ENCODE measurements around the gene MSI2.

MSI2 gene

DNA sequence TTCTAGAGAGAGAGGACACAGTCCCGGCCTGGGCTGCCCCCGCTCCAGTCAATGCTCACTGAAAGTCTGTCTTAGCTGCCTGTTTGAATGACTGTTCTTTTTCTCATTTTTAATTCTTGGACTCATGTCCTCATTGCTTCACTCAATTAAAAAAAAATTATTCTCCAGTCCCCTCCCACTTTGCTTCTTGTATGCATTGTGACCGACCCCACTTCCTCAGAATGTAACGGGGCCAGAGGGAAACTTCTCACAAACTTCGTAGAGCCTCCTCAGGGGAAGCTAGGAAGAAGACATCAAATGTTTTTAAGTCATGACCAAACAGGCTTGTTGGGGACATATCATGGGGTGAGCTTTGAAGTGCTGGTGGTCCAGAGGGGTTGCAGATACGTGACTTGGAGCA is 375.5 kb downstream of the MSI2 start:
- no peak for TF ChIP-seq EGR1 (IDR thresholded peaks at IDR 0.05)
- no peak for TF ChIP-seq CREB1 (IDR thresholded peaks at IDR 0.05; ENCODE audit: low read depth)
- TF ChIP-seq TCF12 (IDR thresholded peaks at IDR 0.05; ENCODE audit: low read depth): no peak
- no peak for TF ChIP-seq YY1 (IDR thresholded peaks at IDR 0.05; ENCODE audit: low read depth)
- no peak for TF ChIP-seq NFIC (IDR thresholded peaks at IDR 0.05)
- no peak for TF ChIP-seq FOXM1 (IDR thresholded peaks at IDR 0.05; ENCODE audit: borderline replicate concordance, low read depth)
- no peak for TF ChIP-seq ZBTB7A (IDR thresholded peaks at IDR 0.05; ENCODE audit: low read depth)
- no peak for TF ChIP-seq TAF1 (IDR thresholded peaks at IDR 0.05; ENCODE audit: low read depth)
- TF ChIP-seq, protein P1, sequence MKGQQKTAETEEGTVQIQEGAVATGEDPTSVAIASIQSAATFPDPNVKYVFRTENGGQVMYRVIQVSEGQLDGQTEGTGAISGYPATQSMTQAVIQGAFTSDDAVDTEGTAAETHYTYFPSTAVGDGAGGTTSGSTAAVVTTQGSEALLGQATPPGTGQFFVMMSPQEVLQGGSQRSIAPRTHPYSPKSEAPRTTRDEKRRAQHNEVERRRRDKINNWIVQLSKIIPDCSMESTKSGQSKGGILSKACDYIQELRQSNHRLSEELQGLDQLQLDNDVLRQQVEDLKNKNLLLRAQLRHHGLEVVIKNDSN (IDR thresholded peaks at IDR 0.05): no peak
- TF ChIP-seq RAD21 (IDR thresholded peaks at IDR 0.05; ENCODE audit: low read depth): no peak
- TF ChIP-seq CEBPB (IDR thresholded peaks at IDR 0.05): no peak
- TF ChIP-seq, protein P2, sequence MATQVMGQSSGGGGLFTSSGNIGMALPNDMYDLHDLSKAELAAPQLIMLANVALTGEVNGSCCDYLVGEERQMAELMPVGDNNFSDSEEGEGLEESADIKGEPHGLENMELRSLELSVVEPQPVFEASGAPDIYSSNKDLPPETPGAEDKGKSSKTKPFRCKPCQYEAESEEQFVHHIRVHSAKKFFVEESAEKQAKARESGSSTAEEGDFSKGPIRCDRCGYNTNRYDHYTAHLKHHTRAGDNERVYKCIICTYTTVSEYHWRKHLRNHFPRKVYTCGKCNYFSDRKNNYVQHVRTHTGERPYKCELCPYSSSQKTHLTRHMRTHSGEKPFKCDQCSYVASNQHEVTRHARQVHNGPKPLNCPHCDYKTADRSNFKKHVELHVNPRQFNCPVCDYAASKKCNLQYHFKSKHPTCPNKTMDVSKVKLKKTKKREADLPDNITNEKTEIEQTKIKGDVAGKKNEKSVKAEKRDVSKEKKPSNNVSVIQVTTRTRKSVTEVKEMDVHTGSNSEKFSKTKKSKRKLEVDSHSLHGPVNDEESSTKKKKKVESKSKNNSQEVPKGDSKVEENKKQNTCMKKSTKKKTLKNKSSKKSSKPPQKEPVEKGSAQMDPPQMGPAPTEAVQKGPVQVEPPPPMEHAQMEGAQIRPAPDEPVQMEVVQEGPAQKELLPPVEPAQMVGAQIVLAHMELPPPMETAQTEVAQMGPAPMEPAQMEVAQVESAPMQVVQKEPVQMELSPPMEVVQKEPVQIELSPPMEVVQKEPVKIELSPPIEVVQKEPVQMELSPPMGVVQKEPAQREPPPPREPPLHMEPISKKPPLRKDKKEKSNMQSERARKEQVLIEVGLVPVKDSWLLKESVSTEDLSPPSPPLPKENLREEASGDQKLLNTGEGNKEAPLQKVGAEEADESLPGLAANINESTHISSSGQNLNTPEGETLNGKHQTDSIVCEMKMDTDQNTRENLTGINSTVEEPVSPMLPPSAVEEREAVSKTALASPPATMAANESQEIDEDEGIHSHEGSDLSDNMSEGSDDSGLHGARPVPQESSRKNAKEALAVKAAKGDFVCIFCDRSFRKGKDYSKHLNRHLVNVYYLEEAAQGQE (IDR thresholded peaks at IDR 0.05; ENCODE audit: low read depth): no peak
- TF ChIP-seq TEAD4 (IDR thresholded peaks at IDR 0.05): no peak
- TF ChIP-seq EP300 (IDR thresholded peaks at IDR 0.05; ENCODE audit: borderline replicate concordance): no peak
- TF ChIP-seq, protein P3, sequence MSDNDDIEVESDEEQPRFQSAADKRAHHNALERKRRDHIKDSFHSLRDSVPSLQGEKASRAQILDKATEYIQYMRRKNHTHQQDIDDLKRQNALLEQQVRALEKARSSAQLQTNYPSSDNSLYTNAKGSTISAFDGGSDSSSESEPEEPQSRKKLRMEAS (IDR thresholded peaks at IDR 0.05): no peak

DNA sequence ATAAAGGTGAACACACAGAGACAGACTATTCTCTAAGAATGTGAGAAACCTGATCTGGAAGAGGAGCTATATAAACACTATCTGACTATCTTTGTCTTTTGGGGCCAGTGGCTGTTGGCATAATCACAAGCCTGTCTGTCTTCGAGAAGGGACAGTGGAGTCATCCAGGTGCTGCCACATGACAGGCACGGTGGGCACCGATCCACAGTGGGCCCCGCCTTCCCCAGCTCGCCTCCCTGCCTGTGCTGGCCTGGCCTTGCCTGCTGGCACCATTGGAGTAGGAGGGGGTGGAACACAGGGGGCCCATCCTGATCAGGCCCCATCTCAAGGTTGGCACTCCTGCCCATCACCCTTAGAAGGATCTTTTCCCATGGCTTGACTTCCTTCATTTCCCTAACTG is 376.0 kb downstream of the MSI2 start:
- TF ChIP-seq, protein P2 (IDR thresholded peaks at IDR 0.05; ENCODE audit: low read depth): no peak
- TF ChIP-seq EGR1 (IDR thresholded peaks at IDR 0.05) (no peak), FOXM1 (IDR thresholded peaks at IDR 0.05; ENCODE audit: borderline replicate concordance, low read depth) (no peak), CREB1 (IDR thresholded peaks at IDR 0.05; ENCODE audit: low read depth) (no peak), TCF12 (IDR thresholded peaks at IDR 0.05; ENCODE audit: low read depth) (no peak), ZBTB7A (IDR thresholded peaks at IDR 0.05; ENCODE audit: low read depth) (no peak), YY1 (IDR thresholded peaks at IDR 0.05; ENCODE audit: low read depth) (no peak), RAD21 (IDR thresholded peaks at IDR 0.05; ENCODE audit: low read depth) (no peak), EP300 (IDR thresholded peaks at IDR 0.05; ENCODE audit: borderline replicate concordance) (no peak), NFIC (IDR thresholded peaks at IDR 0.05) (no peak), TEAD4 (IDR thresholded peaks at IDR 0.05) (no peak)
- TF ChIP-seq, protein P3 (IDR thresholded peaks at IDR 0.05): no peak
- TF ChIP-seq, protein P1 (IDR thresholded peaks at IDR 0.05): no peak

DNA sequence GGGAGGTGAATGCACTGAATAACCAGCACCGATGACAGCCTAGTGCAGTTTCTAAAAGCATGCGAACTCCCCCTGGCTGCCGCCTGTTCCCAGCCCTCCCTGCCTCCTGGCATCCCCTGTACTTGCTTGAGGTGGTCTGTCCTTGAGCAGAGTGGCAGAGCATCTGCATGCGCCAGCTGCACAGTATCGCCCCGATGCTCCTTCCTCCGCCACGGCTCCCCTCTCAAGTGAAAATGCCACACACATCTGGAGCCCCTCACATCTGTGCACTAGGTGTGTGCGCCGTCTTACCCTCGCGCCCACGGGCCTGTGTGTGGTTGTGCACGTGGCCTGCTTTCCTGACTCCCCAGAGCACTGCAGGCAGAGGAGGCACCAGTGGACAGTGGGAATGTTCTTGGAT is 376.9 kb downstream of the MSI2 start:
- TF ChIP-seq CEBPB (IDR thresholded peaks at IDR 0.05) (no peak), CREB1 (IDR thresholded peaks at IDR 0.05; ENCODE audit: low read depth) (no peak), TEAD4 (IDR thresholded peaks at IDR 0.05) (no peak), ZBTB7A (IDR thresholded peaks at IDR 0.05; ENCODE audit: low read depth) (no peak), RAD21 (IDR thresholded peaks at IDR 0.05; ENCODE audit: low read depth) (no peak), NFIC (IDR thresholded peaks at IDR 0.05) (no peak), TAF1 (IDR thresholded peaks at IDR 0.05; ENCODE audit: low read depth) (no peak), YY1 (IDR thresholded peaks at IDR 0.05; ENCODE audit: low read depth) (no peak)
- TF ChIP-seq, protein P1 (IDR thresholded peaks at IDR 0.05): no peak
- TF ChIP-seq, protein P2 (IDR thresholded peaks at IDR 0.05; ENCODE audit: low read depth): no peak

Measured in Ishikawa (cell line).